Measurements from ENCODE around the gene NDUFAF3. TPM values are rescaled to one million over a fixed set of nuclear protein-coding genes. Genes with fewer than 3 reads are reported as not detected.
A peak's percentile ranks its signal among the peaks of the same experiment; 100 is the strongest.

The NDUFAF3 gene
- polyA plus RNA-seq, 1 of the 3 experiments (the other 2 are of a cell fraction): 104 TPM

DNA sequence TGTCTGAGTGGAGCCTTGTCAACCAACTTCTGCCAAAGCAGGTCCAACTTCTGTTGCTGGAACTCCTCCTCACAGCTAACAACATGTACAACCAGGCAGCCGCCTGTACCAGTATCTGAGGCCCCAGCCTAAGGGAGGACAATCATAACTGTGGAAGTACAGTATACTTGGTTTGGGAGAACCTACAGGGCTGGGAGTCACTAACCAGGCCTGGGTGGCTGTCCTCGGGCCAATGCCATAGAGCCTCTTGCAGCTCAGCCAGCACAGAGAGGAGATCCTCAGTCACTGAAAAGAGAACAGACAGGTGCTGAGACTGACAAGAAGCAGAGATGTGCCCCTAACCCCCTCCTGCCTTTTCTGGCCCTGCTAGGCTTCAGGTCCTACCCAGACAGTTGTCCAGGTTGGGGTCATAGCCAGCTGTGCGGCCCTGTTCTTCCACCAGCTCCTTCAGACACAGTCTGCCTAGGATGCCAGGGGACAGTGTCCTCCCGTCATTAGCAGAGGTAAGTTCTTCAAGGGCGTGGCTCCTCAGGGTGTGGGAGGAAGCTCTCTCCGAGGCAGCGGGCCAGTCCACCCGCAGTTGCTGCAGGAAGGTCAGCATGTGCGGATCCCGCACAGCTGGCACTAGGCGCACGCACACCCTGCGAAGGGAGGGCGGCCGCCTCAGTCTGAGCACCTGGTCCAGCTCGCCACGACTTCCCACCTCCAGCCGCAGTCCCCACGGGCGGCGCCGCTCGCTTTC, 4.5 kb upstream of the NDUFAF3 start:
- ChIA-PET POLR2A (interaction anchor here (0.6 to 3.7 kb wide), 5 partner anchors 10 to 79 kb away, joined by 3 to 46 read pairs (median 4); partner anchors contain the start of genes IMPDH2 and WDR6), CTCF (interaction anchor here (0.7 to 14.2 kb wide), 7 partner anchors 9 to 432 kb away, joined by 3 to 114 read pairs (median 3); partner anchors contain the start of genes P4HTM, USP4 and WDR6)
- Histone ChIP-seq H3K27me3 (ENCODE audit: insufficient read depth) (no peaks in the 10 kb centered on the region), H3K27ac (ENCODE audit: low read depth in 2 of 2, low read length in 1 of 2) (peak overlapping the region; percentile 89 to 99; a peak in 3 of 4 replicates), H3K9me3 (no peaks in the 10 kb centered on the region), H3K9ac (peak overlapping the region; percentile 80), H3F3A (replicated peaks; ENCODE audit: insufficient read depth) (peaks cover 32% of the 10 kb centered on the region), H2AFZ (ENCODE audit: low read depth) (no peak overlapping the region), H4K20me1 (ENCODE audit: insufficient read depth) (peaks cover 28% of the 10 kb centered on the region), H3K4me3 (ENCODE audit: low read depth in 2 of 2, low read length in 1 of 2) (peak overlapping the region; percentile 83 to 87), H3K9me2 (no peaks in the 10 kb centered on the region), H3K4me1 (ENCODE audit: control insufficient read depth in 1 of 2, insufficient read depth in 2 of 2, low read depth in 1 of 2, low read length in 1 of 2) (peaks cover 0 to 27% of the 10 kb centered on the region in 2 experiments; a peak in 1 of 4 replicates), H3K36me3 (replicated peaks in 1 of 2; ENCODE audit: control insufficient read depth in 1 of 2, insufficient read depth in 2 of 2, low read length in 1 of 2) (peaks cover 5 to 43% of the 10 kb centered on the region in 2 experiments), H3K79me2 (ENCODE audit: insufficient read depth) (peaks cover 55% of the 10 kb centered on the region), H3K4me2 (peak overlapping the region; percentile 97)
- DNase-seq: no peak
- WGBS (ENCODE audit: low lambda C conversion rate): 33% methylated on average over 6 of the region's 23 CpGs
- TF ChIP-seq SIN3A (IDR thresholded peaks at IDR 0.05; ENCODE audit: borderline replicate concordance, low read depth, low read length): 0 out of 2 replicates have a peak, but pooled peaks have one; percentile 8
- TF ChIP-seq TCF12 (IDR thresholded peaks at IDR 0.05): no peak

DNA sequence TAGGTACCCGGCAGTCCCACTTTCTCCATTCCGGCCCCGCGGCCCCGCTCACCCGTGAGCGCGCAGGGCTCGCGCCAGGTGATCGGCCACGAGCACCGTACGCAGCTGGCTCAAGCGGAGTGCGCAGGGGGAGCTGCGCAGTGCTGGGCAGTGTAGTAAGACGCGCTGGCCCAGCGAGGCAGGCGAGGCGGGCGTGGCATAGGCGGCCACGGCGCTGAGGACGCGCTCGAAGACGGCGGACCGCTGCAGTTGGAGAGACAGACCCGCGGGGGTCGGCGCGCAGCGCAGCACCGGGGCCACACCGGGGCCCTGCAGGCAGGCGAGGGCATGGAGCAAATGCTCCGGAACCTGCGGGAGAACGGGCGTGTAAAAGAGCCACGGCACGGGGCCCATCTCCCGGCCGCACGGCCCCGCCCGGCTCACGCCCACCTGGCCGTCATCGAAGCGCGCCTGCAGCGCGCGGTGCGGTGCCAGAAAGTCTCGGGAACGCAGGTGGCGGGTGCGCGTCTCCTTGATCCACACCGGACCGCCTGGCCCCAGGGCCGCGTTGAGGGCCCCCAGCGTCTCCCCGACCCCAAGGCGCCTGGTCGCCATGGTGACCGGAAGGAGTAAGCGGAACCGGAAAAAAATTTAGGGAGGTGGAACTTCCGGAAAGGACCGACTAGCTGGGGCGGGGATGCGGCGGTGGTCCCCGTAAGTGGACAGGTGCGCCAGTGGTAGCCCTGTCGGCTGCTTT, 3.8 kb upstream of the NDUFAF3 start, which contains the start of gene DALRD3:
Gene DALRD3 (minus strand): TSS at position 610 of the 736 bp plus-strand sequence. CDS start 16 bp downstream, at position 594.
- Histone ChIP-seq H4K20me1 (ENCODE audit: insufficient read depth) (peaks cover 20% of the 10 kb centered on the region), H3K9ac (peak within 1 kb of the TSS; percentile 80), H3K36me3 (replicated peaks in 1 of 2; ENCODE audit: control insufficient read depth in 1 of 2, insufficient read depth in 2 of 2, low read length in 1 of 2) (peaks cover 10 to 37% of the 10 kb centered on the region in 2 experiments), H3K4me3 (ENCODE audit: low read depth in 2 of 2, low read length in 1 of 2) (peak within 1 kb of the TSS; percentile 83 to 87), H3K9me3 (no peaks in the 10 kb centered on the region), H3F3A (replicated peaks; ENCODE audit: insufficient read depth) (peaks cover 34% of the 10 kb centered on the region), H3K4me1 (ENCODE audit: control insufficient read depth in 1 of 2, insufficient read depth in 2 of 2, low read depth in 1 of 2, low read length in 1 of 2) (peaks cover 0 to 34% of the 10 kb centered on the region in 2 experiments; a peak in 1 of 4 replicates), H3K4me2 (peak within 1 kb of the TSS; percentile 97), H3K27me3 (ENCODE audit: insufficient read depth) (no peaks in the 10 kb centered on the region), H2AFZ (ENCODE audit: low read depth) (peak within 1 kb of the TSS; percentile 77; the same call in 1 of the 2 replicates), H3K27ac (ENCODE audit: low read depth in 2 of 2, low read length in 1 of 2) (peak within 1 kb of the TSS; percentile 89 to 99), H3K9me2 (no peaks in the 10 kb centered on the region), H3K79me2 (ENCODE audit: insufficient read depth) (peaks cover 55% of the 10 kb centered on the region)
- ChIA-PET CTCF (interaction anchor here (0.8 to 14.2 kb wide), 5 partner anchors 10 to 431 kb away, joined by 3 to 114 read pairs (median 3); partner anchors contain the start of genes P4HTM, USP4 and WDR6), POLR2A (interaction anchor here (0.6 to 3.7 kb wide), 6 partner anchors 9 to 78 kb away, joined by 3 to 46 read pairs (median 3); partner anchors contain the start of gene WDR6)
- peak; percentile 89 for DNase-seq
- WGBS (ENCODE audit: low lambda C conversion rate): 1% methylated on average over 28 of the region's 85 CpGs
- TF ChIP-seq, protein P1, sequence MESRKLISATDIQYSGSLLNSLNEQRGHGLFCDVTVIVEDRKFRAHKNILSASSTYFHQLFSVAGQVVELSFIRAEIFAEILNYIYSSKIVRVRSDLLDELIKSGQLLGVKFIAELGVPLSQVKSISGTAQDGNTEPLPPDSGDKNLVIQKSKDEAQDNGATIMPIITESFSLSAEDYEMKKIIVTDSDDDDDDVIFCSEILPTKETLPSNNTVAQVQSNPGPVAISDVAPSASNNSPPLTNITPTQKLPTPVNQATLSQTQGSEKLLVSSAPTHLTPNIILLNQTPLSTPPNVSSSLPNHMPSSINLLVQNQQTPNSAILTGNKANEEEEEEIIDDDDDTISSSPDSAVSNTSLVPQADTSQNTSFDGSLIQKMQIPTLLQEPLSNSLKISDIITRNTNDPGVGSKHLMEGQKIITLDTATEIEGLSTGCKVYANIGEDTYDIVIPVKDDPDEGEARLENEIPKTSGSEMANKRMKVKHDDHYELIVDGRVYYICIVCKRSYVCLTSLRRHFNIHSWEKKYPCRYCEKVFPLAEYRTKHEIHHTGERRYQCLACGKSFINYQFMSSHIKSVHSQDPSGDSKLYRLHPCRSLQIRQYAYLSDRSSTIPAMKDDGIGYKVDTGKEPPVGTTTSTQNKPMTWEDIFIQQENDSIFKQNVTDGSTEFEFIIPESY (IDR thresholded peaks at IDR 0.05; ENCODE audit: borderline replicate concordance, low read depth): peak; percentile 63
- TF ChIP-seq SIN3A (IDR thresholded peaks at IDR 0.05; ENCODE audit: borderline replicate concordance, low read depth, low read length) (peak; percentile 11; the same call in 1 of the 2 replicates), TAF1 (IDR thresholded peaks at IDR 0.05; ENCODE audit: borderline replicate concordance, low read depth, low read length) (no peak), POLR2AphosphoS5 (IDR thresholded peaks at IDR 0.05; ENCODE audit: low read depth, low read length) (peak; percentile 83), FOSL2 (IDR thresholded peaks at IDR 0.05; ENCODE audit: borderline replicate concordance, low read depth) (no peak), FOXJ3 (CRISPR knock-in tag; IDR thresholded peaks at IDR 0.05) (no peak), RCOR1 (IDR thresholded peaks at IDR 0.05; ENCODE audit: low read length) (no peak), TCF12 (IDR thresholded peaks at IDR 0.05) (peak; percentile 28; the same call in 1 of the 2 replicates), ELF1 (IDR thresholded peaks at IDR 0.05) (peak; percentile 73), MXI1 (IDR thresholded peaks at IDR 0.05; ENCODE audit: low read depth, low read length) (peak; percentile 55; the same call in 1 of the 2 replicates), EP300 (IDR thresholded peaks at IDR 0.05; ENCODE audit: borderline replicate concordance in 1 of 2, low read depth in 1 of 2, low read length in 1 of 2) (no peak; a peak in 1 of 4 replicates), CHD2 (IDR thresholded peaks at IDR 0.05; ENCODE audit: low read length, partially characterized antibody) (peak; percentile 26), TEAD4 (IDR thresholded peaks at IDR 0.05; ENCODE audit: borderline replicate concordance, insufficient read depth) (0 out of 2 replicates have a peak, but pooled peaks have one; percentile 31), GABPA (IDR thresholded peaks at IDR 0.05; ENCODE audit: low read depth) (peak; percentile 90)
- TF ChIP-seq, protein P2, sequence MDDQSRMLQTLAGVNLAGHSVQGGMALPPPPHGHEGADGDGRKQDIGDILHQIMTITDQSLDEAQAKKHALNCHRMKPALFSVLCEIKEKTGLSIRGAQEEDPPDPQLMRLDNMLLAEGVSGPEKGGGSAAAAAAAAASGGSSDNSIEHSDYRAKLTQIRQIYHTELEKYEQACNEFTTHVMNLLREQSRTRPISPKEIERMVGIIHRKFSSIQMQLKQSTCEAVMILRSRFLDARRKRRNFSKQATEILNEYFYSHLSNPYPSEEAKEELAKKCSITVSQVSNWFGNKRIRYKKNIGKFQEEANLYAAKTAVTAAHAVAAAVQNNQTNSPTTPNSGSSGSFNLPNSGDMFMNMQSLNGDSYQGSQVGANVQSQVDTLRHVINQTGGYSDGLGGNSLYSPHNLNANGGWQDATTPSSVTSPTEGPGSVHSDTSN (IDR thresholded peaks at IDR 0.05): peak; percentile 44; the same call in 1 of the 2 replicates
- TF ChIP-seq, protein P3, sequence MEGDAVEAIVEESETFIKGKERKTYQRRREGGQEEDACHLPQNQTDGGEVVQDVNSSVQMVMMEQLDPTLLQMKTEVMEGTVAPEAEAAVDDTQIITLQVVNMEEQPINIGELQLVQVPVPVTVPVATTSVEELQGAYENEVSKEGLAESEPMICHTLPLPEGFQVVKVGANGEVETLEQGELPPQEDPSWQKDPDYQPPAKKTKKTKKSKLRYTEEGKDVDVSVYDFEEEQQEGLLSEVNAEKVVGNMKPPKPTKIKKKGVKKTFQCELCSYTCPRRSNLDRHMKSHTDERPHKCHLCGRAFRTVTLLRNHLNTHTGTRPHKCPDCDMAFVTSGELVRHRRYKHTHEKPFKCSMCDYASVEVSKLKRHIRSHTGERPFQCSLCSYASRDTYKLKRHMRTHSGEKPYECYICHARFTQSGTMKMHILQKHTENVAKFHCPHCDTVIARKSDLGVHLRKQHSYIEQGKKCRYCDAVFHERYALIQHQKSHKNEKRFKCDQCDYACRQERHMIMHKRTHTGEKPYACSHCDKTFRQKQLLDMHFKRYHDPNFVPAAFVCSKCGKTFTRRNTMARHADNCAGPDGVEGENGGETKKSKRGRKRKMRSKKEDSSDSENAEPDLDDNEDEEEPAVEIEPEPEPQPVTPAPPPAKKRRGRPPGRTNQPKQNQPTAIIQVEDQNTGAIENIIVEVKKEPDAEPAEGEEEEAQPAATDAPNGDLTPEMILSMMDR (IDR thresholded peaks at IDR 0.05): no peak
- TF ChIP-seq, protein P4, sequence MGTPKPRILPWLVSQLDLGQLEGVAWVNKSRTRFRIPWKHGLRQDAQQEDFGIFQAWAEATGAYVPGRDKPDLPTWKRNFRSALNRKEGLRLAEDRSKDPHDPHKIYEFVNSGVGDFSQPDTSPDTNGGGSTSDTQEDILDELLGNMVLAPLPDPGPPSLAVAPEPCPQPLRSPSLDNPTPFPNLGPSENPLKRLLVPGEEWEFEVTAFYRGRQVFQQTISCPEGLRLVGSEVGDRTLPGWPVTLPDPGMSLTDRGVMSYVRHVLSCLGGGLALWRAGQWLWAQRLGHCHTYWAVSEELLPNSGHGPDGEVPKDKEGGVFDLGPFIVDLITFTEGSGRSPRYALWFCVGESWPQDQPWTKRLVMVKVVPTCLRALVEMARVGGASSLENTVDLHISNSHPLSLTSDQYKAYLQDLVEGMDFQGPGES (IDR thresholded peaks at IDR 0.05; ENCODE audit: low read depth, low read length): no peak

Data from SK-N-SH (cell line).